Activated CD4-positive, alpha-beta T cell treated with anti-CD3 and anti-CD28 coated beads for 1 hour (primary cell): ENCODE data around the gene GATAD2B.

Source experiments
- DNase-seq: peaks from one replicate; pipeline ENCODE4 v3.0.0-alpha.2; 2020

The GATAD2B gene

GRCh38 chr1:153951183-153951582, 28.4 kb upstream of the GATAD2B start:
- no peak for DNase-seq

- peak; percentile 64 for DNase-seq
These were observed 24.0 kb upstream of the GATAD2B start, which contains the start of gene DENND4B for GRCh38 chr1:153946622-153947241. Gene DENND4B, minus strand, starts transcription at chr1:153946718. Its CDS starts 2,344 bp downstream, at chr1:153944374.

GRCh38 chr1:153945795-153946621, 23.2 kb upstream of the GATAD2B start:
- DNase-seq = peak; percentile 56

GRCh38 chr1:153945131-153945794, 22.5 kb upstream of the GATAD2B start:
- peak; percentile 60 for DNase-seq

GRCh38 chr1:153944827-153945117, 22.0 kb upstream of the GATAD2B start:
- DNase-seq = no peak

- DNase-seq = no peak
These were observed 21.4 kb upstream of the GATAD2B start for GRCh38 chr1:153944005-153944826.

- DNase-seq = no peak
These were observed 20.2 kb upstream of the GATAD2B start for GRCh38 chr1:153942766-153943549.

- no peak for DNase-seq
These were observed 19.3 kb upstream of the GATAD2B start for GRCh38 chr1:153941826-153942725.

GRCh38 chr1:153940756-153941155, 18.0 kb upstream of the GATAD2B start:
- DNase-seq = no peak

- DNase-seq = no peak
These were observed 16.7 kb upstream of the GATAD2B start for GRCh38 chr1:153939476-153939875.

- DNase-seq = no peak
These were observed 16.2 kb upstream of the GATAD2B start for GRCh38 chr1:153938996-153939395.

GRCh38 chr1:153937331-153937730, 14.6 kb upstream of the GATAD2B start:
- DNase-seq = no peak

GRCh38 chr1:153936011-153936802, 13.4 kb upstream of the GATAD2B start:
- DNase-seq = no peak

- no peak for DNase-seq
These were observed 12.0 kb upstream of the GATAD2B start for GRCh38 chr1:153934746-153935145.

GRCh38 chr1:153933955-153934354, 11.2 kb upstream of the GATAD2B start:
- no peak for DNase-seq

- no peak for DNase-seq
These were observed 10.7 kb upstream of the GATAD2B start for GRCh38 chr1:153933430-153933829.

GRCh38 chr1:153932156-153933131, 9.7 kb upstream of the GATAD2B start:
- DNase-seq = no peak

- no peak for DNase-seq
These were observed 7.5 kb upstream of the GATAD2B start for GRCh38 chr1:153929981-153930948.
